GM12864 (cell line): ENCODE results near the gene SLC25A23.

Experiments
- DNase-seq: peaks from one replicate; pipeline ENCODE4 v3.0.0-alpha.2; 2011; ENCODE audit warnings: low read depth
- H3K4me3 ChIP-seq: 2 replicates; pipeline ENCODE4 v1.5.1; 2011; ENCODE audit warnings: mild to moderate bottlenecking, low read depth, low read length, control low read depth
- TF ChIP-seq, protein P1 (sequence below): IDR thresholded peaks from 2 replicates; pipeline ENCODE4 v1.5.1; 2011; ENCODE audit warnings: low read depth, mild to moderate bottlenecking, moderate library complexity, low read length, control low read depth, inconsistent platforms; ENCODE audit errors: missing control alignments

The SLC25A23 gene

DNA sequence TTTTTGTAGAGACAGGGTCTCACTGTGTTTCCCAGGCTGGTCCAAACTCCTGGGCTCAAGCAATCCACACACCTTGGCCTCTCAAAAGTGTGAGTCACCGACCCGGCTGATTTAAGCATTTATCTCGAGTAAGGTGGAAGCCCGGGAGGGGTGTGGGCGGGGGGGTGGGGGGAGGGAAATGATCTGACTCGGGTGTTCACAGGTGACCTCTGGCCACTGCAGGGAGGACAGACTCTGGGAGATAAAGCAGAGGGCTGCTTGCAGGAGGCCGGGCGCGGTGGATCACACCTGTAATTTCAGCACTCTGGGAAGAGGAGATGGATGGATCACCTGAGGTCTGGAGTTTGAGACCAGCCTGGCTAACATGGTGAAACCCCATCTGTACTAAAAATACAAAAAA is 14.1 kb upstream of the SLC25A23 start:
- DNase-seq: no peak
- TF ChIP-seq, protein P1, sequence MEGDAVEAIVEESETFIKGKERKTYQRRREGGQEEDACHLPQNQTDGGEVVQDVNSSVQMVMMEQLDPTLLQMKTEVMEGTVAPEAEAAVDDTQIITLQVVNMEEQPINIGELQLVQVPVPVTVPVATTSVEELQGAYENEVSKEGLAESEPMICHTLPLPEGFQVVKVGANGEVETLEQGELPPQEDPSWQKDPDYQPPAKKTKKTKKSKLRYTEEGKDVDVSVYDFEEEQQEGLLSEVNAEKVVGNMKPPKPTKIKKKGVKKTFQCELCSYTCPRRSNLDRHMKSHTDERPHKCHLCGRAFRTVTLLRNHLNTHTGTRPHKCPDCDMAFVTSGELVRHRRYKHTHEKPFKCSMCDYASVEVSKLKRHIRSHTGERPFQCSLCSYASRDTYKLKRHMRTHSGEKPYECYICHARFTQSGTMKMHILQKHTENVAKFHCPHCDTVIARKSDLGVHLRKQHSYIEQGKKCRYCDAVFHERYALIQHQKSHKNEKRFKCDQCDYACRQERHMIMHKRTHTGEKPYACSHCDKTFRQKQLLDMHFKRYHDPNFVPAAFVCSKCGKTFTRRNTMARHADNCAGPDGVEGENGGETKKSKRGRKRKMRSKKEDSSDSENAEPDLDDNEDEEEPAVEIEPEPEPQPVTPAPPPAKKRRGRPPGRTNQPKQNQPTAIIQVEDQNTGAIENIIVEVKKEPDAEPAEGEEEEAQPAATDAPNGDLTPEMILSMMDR: no peak
- no peak overlapping the region for H3K4me3 ChIP-seq

DNA sequence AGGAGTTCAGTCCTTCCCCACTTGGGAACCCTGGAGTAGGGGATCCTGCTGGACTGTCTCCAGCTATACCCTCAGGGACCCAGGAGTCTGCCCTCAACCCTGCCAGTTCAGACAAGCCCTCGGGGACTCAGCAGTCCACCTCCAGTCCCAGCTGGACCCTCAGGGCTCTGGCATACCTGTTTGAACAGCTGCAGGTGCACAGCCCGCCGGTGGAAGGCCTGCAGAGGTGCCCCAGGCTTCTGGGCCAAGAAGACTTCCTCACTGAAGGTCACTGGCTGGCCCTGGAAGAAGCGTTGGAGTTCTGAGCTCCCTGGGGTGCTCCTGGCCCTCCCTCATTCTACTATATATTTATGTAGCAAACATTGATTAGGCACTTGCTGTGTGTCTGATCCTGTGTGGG is 13.1 kb upstream of the SLC25A23 start:
- TF ChIP-seq, protein P1: no peak
- DNase-seq: no peak
- no peak overlapping the region for H3K4me3 ChIP-seq

DNA sequence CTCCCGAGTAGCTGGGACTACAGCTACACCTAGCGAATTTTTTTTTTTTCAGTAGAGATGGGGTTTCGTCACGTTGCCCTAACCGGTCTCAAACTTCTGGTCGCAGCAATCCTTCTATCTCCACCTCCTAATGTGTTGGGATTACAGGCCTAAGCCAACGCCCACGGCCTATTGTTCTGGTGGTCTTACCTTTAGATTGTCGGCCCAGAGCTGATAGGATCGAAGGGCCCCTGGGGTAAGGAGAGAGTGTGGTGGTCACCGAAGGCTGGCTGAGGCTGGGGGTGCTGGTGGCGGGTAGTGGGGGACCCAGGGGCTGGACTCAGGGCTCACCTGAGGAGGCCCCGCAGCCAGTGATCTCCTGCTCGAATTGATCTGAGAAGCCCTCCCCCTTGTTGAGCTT is 11.5 kb upstream of the SLC25A23 start:
- TF ChIP-seq, protein P1: no peak
- H3K4me3 ChIP-seq: no peak overlapping the region

DNA sequence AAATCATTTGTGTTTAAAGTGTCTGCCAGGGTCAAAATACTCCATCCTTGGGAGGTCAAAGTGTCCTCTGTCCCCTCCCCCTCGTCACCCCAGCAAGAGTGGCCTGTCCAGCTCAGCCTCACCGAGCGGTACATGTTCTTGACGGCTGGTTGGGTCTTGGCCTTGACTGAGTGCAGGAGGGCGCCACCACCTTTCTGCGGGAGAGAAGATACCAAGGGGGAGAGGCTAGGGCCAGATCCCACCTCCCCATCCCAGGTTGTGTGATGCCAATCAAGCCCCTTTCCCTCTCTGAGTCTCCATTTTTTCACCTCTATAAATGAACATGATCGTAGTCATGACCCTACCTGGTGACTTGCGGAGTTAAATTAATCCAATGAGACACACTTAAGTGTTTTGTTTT is 10.6 kb upstream of the SLC25A23 start:
- no peak for DNase-seq
- TF ChIP-seq, protein P1: no peak

More for the DNA sequence above, 11.5 kb upstream of the SLC25A23 start:
- DNase-seq: no peak

DNA sequence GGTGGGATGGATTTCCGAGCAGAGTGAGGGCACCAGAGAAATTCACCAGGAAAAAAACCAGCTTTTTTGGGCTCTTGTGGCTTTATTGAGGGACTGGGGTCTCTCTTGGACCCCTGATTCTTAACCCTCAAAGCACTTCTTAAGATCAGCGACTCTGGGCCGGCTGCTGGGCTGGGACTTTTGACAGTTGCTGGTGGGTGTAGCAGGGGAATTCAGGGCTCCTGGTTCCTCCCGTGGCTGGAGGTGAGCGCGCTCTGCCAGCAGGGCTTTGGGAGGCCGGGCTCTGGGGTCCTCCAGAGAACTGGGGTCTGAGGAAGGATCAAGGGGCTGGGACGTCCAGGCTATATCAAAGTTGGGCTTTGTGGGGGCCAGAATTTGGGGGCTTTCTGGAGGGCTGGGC is 7.8 kb upstream of the SLC25A23 start:
- H3K4me3 ChIP-seq: no peak overlapping the region
- TF ChIP-seq, protein P1: no peak
- no peak for DNase-seq

More for the DNA sequence above, 10.6 kb upstream of the SLC25A23 start:
- H3K4me3 ChIP-seq: no peak overlapping the region

DNA sequence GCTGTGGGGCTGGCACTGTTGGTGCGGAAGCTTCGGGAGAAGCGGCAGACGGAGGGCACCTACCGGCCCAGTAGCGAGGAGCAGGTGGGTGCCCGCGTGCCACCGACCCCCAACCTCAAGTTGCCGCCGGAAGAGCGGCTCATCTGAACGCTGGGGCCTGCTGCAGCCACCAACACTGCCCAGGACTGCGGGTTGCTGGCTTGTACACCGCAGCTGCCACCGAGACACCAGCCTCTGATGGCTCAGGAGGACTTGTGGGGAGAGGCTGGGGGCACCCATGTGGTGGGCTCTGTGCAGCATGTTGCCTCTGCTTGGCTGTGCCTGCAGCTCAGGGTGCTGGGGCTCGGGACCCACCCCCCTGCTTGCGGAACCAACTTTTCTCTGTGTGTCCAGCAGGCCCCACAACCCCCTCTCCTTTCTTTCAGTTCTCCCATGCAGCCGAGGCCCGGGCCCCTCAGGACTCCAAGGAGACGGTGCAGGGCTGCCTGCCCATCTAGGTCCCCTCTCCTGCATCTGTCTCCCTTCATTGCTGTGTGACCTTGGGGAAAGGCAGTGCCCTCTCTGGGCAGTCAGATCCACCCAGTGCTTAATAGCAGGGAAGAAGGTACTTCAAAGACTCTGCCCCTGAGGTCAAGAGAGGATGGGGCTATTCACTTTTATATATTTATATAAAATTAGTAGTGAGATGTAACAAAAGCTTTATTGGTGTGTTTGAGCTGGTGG is 7.1 kb upstream of the SLC25A23 start:
- DNase-seq: no peak
- H3K4me3 ChIP-seq: no peak overlapping the region
- TF ChIP-seq, protein P1: no peak

DNA sequence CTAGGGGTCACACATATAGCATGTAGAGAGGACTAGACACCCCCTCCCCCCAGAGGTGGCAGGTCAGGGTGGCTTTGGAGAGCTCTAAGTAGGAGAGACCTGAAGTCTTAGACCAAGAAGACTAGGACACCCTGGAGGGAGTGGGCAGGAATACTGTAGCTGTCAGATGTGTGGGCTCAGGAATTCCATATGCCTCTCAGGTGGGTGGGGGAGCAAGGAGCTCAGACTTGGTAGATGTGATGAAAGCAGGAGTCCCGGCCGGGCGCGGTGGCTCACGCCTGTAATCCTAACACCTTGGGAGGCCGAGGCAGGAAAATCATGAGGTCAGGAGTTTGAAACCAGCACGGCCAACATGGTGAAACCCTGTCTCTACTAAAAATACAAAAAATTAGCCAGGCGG is 6.1 kb upstream of the SLC25A23 start:
- DNase-seq: no peak
- H3K4me3 ChIP-seq: no peak overlapping the region
- TF ChIP-seq, protein P1: no peak
